ENCODE data around the gene SHKBP1. TPM values are rescaled to one million over a fixed set of nuclear protein-coding genes. Genes with fewer than 3 reads are reported as not detected.

SHKBP1 gene
- total and polyA plus RNA-seq, 9 of the 15 experiments (the other 6 are each of a cell fraction or from before 2014, with no cell fraction given), result 1.2 to 58.1 (median 22.3) TPM

DNA sequence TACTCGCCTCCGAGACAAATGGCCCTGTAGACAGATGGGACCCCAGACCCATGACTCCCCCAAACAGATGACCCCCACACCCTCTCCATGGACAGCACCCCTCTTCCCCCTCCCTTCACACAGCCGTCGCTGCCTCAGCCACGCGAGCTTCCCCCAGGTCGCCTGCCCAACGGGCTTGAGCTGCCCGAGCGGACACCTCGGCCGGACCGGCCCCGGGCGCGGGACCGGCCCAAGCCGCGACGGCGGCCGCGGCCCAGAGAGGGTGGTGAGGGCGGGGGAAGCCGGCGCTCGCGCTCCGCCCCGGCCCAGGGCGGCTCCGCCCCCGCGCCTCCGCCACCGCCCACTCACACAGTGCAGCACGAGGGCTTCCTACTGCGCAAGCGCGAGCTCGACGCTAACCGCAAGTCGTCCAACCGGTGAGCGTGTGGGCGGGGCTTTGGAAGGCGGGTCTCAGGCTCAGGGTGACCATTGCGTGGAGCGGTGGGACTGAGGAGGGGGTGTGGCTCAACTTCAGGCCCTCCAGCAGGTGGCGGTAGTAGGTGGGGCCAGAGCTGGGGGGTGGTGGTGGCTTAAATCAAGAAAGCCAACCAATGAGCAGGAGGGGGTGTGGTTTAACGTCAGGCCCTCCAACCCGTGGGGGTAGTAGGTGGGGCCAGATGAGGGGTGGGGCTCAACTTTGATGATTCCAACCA lies 6.2 kb upstream of the SHKBP1 start:
- ChIA-PET POLR2A (interaction anchor here (0.5 to 1.5 kb wide), 10 partner anchors 16 to 1837 kb away, joined by 3 to 6 read pairs (median 3); no protein-coding TSS in a partner anchor), CTCF (ENCODE audit: low intra/inter-chr PET ratio) (interaction anchor here (1.1 kb wide), 1 partner anchor 29 kb away, joined by 3 read pairs; no protein-coding TSS in a partner anchor)
- no peaks in the 10 kb centered on the region for H3K9me1 ChIP-seq (ENCODE audit: control insufficient read depth, insufficient read depth, low read length)
- no peaks in the 10 kb centered on the region for H3K36me3 ChIP-seq (ENCODE audit: control insufficient read depth, insufficient read depth, low read length)
- H3K9me3 ChIP-seq (replicated peaks; ENCODE audit: control insufficient read depth, insufficient read depth, low read depth, low read length), result no peaks in the 10 kb centered on the region
- peak overlapping the region; percentile 69 for H3K4me2 ChIP-seq (ENCODE audit: insufficient read depth, low read length)
- in situ Hi-C loops (cut with MboI), result no loop called here
- peak overlapping the region; percentile 42 for H3K4me3 ChIP-seq
- peaks cover 4 to 31% of the 10 kb centered on the region in 2 experiments for H3K4me1 ChIP-seq (replicated peaks in 1 of 2; ENCODE audit: control insufficient read depth in 2 of 2, insufficient read depth in 2 of 2, low read length in 2 of 2)
- peak overlapping the region; percentile 31 to 90; a peak in 3 of 4 replicates for H3K9ac ChIP-seq (ENCODE audit: insufficient read depth in 1 of 2, low read depth in 2 of 2, low read length in 2 of 2)
- intact Hi-C loops (cut with micrococcal nuclease), result no loop called here
- peak; percentile 100 for FAIRE-seq
- H3K27ac ChIP-seq (ENCODE audit: extremely low read depth, low read depth, low read length), result peak overlapping the region; percentile 27; the same call in 1 of the 3 replicates
- BruUV-seq (replicated peaks), result no TSS peak
- peak overlapping the region; percentile 75 for H2AFZ ChIP-seq (ENCODE audit: low read depth, low read length)
- H3K79me2 ChIP-seq (ENCODE audit: control insufficient read depth, insufficient read depth, low read length), result no peaks in the 10 kb centered on the region
- peak; percentile 97 to 100 (median 98) for DNase-seq (ENCODE audit: extremely low read depth in 1 of 4, low spot score in 3 of 4)
- ATAC-seq, result peak; percentile 98
- 0% methylated on average over 27 of the region's 53 CpGs for WGBS (ENCODE audit: insufficient coverage, low coverage, missing lambda C conversion rate)
- peaks cover 8 to 20% of the 10 kb centered on the region in 2 experiments; a peak in 4 of 5 replicates for H3K27me3 ChIP-seq (ENCODE audit: control insufficient read depth in 2 of 2, insufficient read depth in 2 of 2, low read length in 2 of 2)
- no peaks in the 10 kb centered on the region for H4K20me1 ChIP-seq (replicated peaks; ENCODE audit: control insufficient read depth, insufficient read depth, low read length)
- TF ChIP-seq ZKSCAN1 (IDR thresholded peaks at IDR 0.05; ENCODE audit: low read depth, low read length) (no peak), OTX1 (CRISPR knock-in tag; IDR thresholded peaks at IDR 0.05) (0 out of 2 replicates have a peak, but pooled peaks have one; percentile 21), RAD21 (CRISPR knock-in tag; conservative IDR thresholded peaks at IDR 0.05 in 1 of 2, IDR thresholded peaks at IDR 0.05 in 1 of 2) (peak in 1 of 2 experiments; percentile 34; a peak in 3 of 4 replicates), ZFX (CRISPR knock-in tag; IDR thresholded peaks at IDR 0.05) (peak; percentile 39; the same call in 1 of the 2 replicates), PHF8 (IDR thresholded peaks at IDR 0.05; ENCODE audit: borderline replicate concordance, low read length) (peak; percentile 61; the same call in 1 of the 2 replicates), MEIS2 (IDR thresholded peaks at IDR 0.05; ENCODE audit: partially characterized antibody) (peak; percentile 84), KLF13 (tag; IDR thresholded peaks at IDR 0.05; ENCODE audit: borderline replicate concordance, low read depth) (peak; percentile 89; the same call in 1 of the 2 replicates)
- TF ChIP-seq, protein P1, sequence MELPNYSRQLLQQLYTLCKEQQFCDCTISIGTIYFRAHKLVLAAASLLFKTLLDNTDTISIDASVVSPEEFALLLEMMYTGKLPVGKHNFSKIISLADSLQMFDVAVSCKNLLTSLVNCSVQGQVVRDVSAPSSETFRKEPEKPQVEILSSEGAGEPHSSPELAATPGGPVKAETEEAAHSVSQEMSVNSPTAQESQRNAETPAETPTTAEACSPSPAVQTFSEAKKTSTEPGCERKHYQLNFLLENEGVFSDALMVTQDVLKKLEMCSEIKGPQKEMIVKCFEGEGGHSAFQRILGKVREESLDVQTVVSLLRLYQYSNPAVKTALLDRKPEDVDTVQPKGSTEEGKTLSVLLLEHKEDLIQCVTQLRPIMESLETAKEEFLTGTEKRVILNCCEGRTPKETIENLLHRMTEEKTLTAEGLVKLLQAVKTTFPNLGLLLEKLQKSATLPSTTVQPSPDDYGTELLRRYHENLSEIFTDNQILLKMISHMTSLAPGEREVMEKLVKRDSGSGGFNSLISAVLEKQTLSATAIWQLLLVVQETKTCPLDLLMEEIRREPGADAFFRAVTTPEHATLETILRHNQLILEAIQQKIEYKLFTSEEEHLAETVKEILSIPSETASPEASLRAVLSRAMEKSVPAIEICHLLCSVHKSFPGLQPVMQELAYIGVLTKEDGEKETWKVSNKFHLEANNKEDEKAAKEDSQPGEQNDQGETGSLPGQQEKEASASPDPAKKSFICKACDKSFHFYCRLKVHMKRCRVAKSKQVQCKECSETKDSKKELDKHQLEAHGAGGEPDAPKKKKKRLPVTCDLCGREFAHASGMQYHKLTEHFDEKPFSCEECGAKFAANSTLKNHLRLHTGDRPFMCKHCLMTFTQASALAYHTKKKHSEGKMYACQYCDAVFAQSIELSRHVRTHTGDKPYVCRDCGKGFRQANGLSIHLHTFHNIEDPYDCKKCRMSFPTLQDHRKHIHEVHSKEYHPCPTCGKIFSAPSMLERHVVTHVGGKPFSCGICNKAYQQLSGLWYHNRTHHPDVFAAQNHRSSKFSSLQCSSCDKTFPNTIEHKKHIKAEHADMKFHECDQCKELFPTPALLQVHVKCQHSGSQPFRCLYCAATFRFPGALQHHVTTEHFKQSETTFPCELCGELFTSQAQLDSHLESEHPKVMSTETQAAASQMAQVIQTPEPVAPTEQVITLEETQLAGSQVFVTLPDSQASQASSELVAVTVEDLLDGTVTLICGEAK (IDR thresholded peaks at IDR 0.05), result 0 out of 2 replicates have a peak, but pooled peaks have one; percentile 41
- TF ChIP-seq, protein P1 (CRISPR knock-in tag; IDR thresholded peaks at IDR 0.05), result no peak

Data from K562 (cell line).